AG08396 (cell line): ENCODE measurements around the gene ZNF555.
"Not testable (repeated sequence)": the region's sequence is repeated elsewhere in the genome, so short reads cannot be mapped to it uniquely, and the experiment has no call there.

ENCODE experiments used
- DNase-seq: peaks from one replicate; pipeline ENCODE4 v3.0.0; 2012; ENCODE audit warnings: low spot score, mixed read lengths

Gene ZNF555

GRCh38 chr19:2867025-2867991, 26.0 kb downstream of the ZNF555 start, which contains the start of gene ZNF556:
Gene ZNF556, plus strand, starts transcription at chr19:2867335. Its CDS starts 87 bp downstream, at chr19:2867422.
- DNase-seq: peak; percentile 36

GRCh38 chr19:2869618-2870017, 28.3 kb downstream of the ZNF555 start:
- no peak for DNase-seq

- not testable (repeated sequence) for DNase-seq
Observed at GRCh38 chr19:2872175-2872574, 30.9 kb downstream of the ZNF555 start.

GRCh38 chr19:2877398-2878331, 36.4 kb downstream of the ZNF555 start:
- no peak for DNase-seq

- DNase-seq: no peak
Observed at GRCh38 chr19:2883686-2884439, 42.6 kb downstream of the ZNF555 start.

- no peak for DNase-seq
Observed at GRCh38 chr19:2885736-2886135, 44.5 kb downstream of the ZNF555 start.

- peak; percentile 73 for DNase-seq
Observed at GRCh38 chr19:2887391-2887914, 46.2 kb downstream of the ZNF555 start.

GRCh38 chr19:2888731-2889224, 47.5 kb downstream of the ZNF555 start:
- DNase-seq: no peak

- not testable (repeated sequence) for DNase-seq
Observed at GRCh38 chr19:2890531-2890930, 49.3 kb downstream of the ZNF555 start.

GRCh38 chr19:2896694-2897093, 55.4 kb downstream of the ZNF555 start:
- no peak for DNase-seq

- DNase-seq: peak; percentile 100
Observed at GRCh38 chr19:2900296-2901252, 59.3 kb downstream of the ZNF555 start, which contains the start of gene ZNF57. Gene ZNF57, plus strand, starts transcription at chr19:2900928. Its CDS starts 118 bp downstream, at chr19:2901046.

- DNase-seq: no peak
Observed at GRCh38 chr19:2902590-2903218, 61.4 kb downstream of the ZNF555 start.

GRCh38 chr19:2903326-2903725, 62.1 kb downstream of the ZNF555 start:
- not testable (repeated sequence) for DNase-seq

- DNase-seq: no peak
Observed at GRCh38 chr19:2905918-2906519, 64.7 kb downstream of the ZNF555 start.

GRCh38 chr19:2906631-2907195, 65.4 kb downstream of the ZNF555 start:
- DNase-seq: no peak
